ENCODE results near the gene GPR85. TPM values are rescaled to one million over a fixed set of nuclear protein-coding genes. Genes with fewer than 3 reads are reported as not detected.
"Not testable (repeated sequence)": the region's sequence is repeated elsewhere in the genome, so short reads cannot be mapped to it uniquely, and the experiment has no call there.

GPR85 gene
- total RNA-seq, 2 experiments from 2014 or later = not detected

DNA sequence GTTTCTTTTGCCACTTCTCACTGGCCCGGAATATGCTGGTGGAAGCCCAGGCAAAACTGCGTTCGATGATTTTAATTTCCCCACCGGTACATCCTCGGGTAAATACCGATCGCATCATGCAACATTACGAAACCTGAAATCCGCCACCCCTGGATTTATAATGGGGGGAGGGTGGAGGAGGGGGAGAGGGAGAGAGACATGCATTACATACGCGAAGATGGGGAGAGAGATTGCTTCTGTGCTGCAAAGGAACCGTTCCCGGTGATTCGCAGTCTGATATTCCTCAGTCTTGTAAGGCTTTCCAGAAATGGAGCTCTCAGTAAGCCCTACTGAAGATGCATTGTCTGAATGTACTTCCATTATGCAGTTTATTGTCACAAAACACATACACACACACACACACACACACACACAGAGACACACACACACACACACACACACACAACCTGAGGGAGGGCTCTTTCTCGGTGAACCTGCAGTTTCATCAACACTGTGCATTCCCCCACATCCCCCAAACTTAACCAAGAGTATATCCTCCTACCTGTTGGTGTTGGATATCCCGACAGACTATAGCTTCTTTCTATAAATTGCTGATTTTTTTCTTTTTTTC, 741 bp downstream of the GPR85 start:
- CTCF ChIA-PET = interaction anchor here (1.2 kb wide), 1 partner anchor 14 kb away, joined by 4 read pairs; no protein-coding TSS in a partner anchor
- POLR2A ChIA-PET = interaction anchor here (0.6 to 0.7 kb wide), 2 partner anchors 22 to 513 kb away, joined by 3 to 4 read pairs; no protein-coding TSS in a partner anchor

DNA sequence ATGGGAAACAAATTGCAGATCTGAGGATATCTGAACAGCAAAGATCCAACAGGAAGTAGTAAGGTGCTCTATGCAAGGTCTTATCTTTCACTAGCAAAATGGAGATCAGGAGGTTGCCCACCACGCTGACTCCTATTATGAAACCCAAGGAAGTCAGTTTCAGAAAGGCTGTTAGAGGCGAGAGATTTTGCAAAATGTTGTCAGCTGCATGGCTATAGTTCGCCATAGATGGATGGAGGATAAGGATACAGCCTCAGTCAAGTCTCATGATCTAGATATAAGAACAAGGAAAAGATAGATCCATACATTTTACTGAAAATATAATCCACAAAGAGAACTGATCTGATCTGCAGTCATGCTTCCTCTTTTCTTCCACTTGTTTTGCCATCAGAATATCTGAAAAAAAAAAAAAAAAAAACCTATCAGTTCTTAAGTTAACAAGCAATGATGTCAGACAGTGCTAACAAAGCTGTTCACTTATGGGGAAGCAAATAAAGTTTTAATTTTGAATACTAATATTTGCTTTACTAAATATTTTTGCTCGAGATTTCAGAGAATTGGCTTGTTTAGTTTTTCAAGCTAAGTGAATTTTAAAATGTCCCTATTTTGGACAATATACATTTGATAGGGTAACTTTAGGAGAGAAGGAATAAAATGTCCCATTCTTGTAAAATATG, 2.0 kb downstream of the GPR85 start:
- POLR2A ChIA-PET = no interaction called here
- CTCF ChIA-PET = no interaction called here

DNA sequence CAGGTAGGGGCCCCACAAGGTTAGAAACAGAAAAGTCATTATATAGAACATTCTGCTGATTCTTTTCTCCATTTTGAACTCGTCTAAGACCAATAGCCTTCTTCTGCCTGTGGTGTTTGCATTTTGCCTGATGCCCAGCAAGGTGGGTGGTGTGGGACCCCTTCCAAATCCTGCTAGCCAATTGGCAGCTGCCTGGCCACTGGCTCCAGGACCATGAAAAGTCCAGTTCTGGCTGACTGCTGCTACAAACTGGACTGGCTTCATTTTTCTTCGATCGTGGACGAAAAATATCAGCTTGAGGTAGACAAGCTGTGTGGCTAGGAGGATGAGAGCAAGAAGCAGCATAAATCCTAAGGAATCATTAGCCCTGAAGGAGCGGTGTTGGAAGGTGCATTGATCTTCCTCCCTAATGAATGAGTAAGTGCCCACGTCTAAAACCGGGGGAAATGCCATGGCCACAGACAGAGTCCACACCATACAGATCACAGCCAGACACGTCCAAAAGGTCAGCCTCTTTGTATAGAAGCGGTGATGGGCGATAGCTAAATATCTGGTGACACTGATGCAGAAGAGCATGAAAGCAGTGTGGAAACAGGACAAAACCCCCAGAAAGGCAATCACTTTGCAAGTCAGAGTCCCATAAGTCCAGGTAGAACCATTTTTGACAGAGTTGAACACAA, 2.7 kb downstream of the GPR85 start:
- CTCF ChIA-PET = no interaction called here
- POLR2A ChIA-PET = no interaction called here

DNA sequence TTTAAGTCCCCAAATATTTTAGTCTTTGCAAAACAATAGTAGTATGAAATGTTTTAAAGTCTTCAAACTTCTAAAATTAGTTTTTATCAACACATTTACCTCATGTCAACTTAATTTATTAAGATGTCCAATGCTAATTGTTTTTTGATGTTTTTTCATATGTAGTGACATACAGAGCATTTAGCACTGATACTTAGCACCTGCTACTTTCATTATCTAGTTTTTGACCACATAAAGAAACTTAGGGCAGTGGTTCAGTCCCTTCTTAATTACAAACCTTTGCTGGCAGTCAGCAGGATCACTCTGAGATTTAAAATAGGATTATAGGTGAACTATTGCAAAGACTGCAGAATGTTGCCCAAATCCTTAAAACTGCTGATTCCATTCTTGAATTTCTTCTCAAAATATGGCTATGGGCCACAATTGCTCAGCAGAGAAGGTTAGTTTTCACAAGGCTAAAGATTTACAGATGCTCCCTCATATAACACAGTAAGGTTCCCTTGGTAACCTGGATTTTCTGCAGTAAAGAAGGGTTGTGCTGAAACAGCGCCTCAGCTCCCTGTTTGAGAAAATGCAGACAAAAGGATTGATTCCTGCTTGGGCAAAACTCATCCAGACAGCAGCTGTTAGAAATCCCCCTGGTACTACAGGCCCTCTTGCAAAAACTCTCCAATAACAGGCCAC, 3.4 kb downstream of the GPR85 start:
- POLR2A ChIA-PET = no interaction called here
- CTCF ChIA-PET = no interaction called here

DNA sequence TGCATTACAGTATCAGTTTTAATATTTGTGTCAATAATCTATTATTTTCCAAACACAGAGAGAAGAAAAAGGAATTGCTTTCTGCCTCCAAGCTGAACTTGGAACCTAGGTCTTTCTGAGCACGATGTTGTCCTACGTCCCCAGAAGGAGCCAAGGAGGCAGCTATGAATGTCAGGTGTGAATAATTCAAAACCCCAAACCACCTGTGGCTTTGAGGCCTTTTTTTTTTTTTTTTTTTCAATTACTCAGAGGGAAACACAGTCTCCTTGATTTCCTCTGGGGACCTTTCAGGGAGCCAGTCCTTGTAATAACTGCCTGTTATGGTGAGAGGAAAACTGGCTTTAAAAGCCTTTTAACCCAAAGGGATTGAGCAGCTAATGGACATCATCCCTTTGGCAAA, 8.3 kb downstream of the GPR85 start:
- ChIA-PET CTCF (no interaction called here), POLR2A (no interaction called here)

DNA sequence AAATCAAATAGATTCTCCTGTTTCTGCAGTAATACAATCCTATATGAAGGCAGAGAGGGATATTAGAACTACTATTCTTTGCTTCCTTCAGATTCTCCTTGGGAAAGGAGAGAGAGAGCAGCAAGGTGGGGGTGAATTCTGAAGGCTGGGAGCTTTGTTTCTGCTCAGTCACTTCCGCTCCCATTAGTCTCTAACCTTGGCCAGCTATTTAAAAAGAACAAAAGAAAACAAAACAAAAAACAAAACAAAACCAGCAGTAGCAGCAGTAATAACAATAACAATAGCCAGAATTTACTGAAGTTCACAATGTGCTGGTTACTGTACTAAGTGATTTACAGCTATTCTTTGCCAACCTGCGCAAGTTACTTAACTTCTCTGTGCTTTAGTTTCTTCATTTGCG, 9.9 kb downstream of the GPR85 start:
- ChIA-PET POLR2A (interaction anchor here (0.6 kb wide), 1 partner anchor 53 kb away, joined by 3 read pairs; no protein-coding TSS in a partner anchor), CTCF (no interaction called here)

DNA sequence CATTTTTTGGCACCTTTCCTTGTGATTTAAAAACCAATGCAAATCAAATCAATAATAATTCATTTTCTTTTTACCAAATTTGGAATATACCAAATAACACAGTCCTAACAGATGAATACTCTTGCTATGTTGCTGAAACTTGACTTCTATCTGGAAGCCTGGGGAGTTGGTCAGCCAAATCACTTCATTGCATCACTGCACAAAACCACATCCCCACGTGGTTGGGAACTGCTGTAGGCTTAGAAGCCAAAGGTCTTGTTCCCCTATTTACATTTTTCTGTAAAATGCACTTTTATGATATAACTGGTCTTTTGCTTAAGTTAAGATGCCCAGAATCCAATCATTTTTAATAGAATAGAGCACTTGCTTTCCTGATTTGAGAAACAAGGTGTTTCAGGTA, 15.2 kb downstream of the GPR85 start:
- CTCF ChIA-PET = no interaction called here
- POLR2A ChIA-PET = no interaction called here

DNA sequence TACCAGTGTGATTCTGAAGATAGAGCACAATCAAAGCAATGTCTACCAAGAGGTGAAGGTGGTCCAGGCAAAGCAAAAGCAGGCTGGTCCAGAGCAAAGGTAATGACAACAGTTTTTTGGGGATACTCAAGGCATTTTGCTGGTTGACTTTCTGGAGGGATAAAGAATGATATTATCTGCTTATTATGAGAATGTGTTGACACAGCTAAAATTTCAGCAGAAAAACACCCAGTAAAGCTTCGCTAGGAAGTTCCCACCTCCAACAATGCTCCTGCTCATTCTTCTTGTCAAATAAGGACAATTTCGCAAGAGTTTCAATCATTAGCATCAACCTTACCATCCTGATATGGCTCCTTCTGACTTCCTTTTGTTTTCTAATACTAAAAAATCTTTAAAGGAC, 24.1 kb downstream of the GPR85 start:
- CTCF ChIA-PET = no interaction called here
- POLR2A ChIA-PET = no interaction called here

DNA sequence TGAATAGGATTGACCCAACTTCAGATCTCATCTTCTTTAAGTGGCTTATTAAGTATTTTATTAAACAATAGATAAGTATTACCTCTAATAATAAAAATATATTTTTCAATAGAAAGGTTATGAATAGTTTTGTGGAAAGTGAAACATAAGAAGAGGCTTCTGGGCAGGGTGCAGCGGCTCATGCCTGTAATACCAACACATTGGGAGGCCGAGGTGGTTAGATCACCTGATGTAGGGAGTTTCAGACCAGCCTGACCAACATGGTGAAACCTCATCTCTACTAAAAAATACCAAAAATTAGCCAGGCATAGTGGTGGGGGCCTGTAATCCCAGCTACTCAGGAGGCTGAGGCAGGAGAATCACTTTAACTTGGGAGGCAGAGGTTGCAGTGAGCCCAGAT, 26.5 kb downstream of the GPR85 start:
- CTCF ChIA-PET = no interaction called here
- POLR2A ChIA-PET = no interaction called here

DNA sequence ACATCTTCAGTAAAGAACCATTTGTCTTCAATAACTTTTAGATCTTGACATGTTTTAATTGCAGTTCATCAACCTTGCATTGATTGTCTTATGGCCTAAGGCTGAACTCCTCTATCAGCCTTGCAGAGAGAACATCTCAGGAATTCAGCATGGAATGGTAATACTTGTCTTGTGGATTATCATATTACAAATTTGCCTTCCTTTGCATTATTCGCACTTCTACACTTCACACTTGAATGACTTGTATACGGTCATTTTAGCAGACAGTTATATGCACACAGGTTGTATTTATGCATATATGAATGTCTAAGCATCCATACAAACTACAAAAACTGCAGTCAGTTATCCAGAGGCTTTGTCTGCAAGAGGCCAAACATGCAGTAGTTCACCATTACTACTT, 31.7 kb downstream of the GPR85 start:
- POLR2A ChIA-PET = no interaction called here

DNA sequence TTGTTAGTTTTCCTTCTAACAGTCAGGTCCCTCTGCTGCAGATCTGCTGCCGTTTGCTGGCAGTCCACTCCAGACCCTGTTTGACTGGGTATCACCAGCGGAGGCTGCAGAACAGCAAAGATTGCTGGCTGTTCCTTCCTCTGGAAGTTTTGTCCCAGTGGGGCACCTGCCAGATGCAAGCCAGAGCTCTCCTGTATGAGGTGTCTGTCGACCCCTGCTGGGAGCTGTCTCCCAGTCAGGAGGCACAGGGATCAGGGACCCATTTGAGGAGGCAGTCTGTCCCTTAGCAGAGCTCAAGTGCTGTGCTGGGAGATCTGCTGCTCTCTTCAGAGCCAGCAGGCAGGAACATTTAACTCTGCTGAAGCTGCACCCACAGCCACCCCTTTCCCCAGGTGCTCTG, 32.4 kb downstream of the GPR85 start:
- CTCF ChIA-PET, POLR2A ChIA-PET: not testable (repeated sequence)

More for the DNA sequence above, 31.7 kb downstream of the GPR85 start:
- CTCF ChIA-PET = interaction anchor here (0.6 kb wide), 1 partner anchor 429 kb away, joined by 3 read pairs; no protein-coding TSS in a partner anchor

DNA sequence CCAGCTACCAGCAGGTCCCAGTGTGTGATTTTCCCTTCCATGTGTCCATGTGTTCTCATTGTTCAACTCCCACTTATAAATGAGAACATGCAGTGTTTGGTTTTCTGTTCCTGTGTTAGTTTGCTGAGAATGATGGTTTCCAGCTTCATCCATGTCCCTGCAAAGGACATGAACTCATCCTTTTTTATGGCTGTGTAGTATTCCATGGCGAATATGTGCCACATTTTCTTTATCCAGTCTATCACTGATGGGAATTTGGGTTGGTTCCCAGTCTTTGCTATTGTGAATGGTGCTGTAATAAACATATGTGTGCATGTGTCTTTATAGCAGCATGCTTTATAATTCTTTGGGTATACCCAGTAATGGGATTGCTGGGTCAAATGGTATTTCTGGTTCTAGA, 37.4 kb downstream of the GPR85 start:
- CTCF ChIA-PET, POLR2A ChIA-PET: not testable (repeated sequence)

DNA sequence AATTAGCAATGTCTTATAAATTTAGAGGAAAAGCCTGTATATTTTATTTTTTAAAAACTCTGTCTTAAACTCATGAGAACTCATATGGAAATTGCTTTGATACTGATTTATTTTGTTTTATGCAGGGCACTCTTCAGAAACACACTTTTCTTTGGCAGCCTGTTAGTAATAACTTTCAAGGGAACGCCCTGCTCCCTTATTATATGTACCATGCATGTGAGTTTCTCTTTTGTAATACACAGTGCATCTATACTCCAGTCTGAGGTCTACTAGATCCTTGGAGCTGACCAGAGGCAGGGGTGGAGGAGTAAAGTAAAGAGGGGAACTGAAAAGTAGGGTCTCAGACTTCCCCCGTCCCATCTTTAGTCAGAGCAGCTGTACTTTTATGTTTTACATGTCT, 40.2 kb downstream of the GPR85 start:
- POLR2A ChIA-PET = no interaction called here
- CTCF ChIA-PET = no interaction called here

DNA sequence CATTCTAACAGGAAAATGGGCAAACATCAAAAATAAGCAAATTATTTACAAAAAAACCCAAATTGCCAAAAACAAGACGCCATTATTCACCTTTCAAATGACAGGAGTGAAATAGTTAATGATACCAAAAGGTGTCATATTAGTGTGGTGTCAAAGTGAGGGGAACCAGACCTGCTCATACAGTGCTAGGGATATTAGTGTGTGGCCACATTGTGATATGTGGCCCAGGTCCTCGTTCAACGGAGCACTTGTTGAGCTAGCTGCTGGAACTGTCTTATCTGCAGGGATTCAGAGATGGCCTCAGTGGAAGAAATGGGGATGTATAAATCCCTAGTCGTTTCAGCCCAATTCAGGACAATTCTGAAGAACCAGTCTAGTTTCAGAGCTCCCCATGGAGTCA, 41.2 kb downstream of the GPR85 start:
- POLR2A ChIA-PET = no interaction called here
- CTCF ChIA-PET = no interaction called here

DNA sequence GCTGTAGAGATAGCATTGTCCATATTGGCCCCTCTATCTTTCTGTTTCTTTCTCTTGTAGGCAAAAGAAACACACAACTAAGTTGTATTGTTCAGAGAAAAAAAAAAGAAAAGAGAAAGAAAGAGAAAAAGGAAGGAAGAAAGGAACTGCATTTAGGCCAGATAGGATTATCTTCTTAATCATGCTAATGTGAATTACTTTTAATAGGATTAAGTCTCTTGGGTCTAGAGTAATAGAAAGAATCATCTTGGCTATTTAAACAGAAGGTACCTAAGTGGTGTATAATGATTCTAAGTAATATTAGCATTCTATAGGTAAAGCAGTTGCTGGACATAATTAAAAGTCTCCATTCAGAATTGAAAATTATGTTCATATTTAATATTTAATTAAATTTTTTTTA, 42.2 kb downstream of the GPR85 start:
- ChIA-PET POLR2A (no interaction called here), CTCF (no interaction called here)

DNA sequence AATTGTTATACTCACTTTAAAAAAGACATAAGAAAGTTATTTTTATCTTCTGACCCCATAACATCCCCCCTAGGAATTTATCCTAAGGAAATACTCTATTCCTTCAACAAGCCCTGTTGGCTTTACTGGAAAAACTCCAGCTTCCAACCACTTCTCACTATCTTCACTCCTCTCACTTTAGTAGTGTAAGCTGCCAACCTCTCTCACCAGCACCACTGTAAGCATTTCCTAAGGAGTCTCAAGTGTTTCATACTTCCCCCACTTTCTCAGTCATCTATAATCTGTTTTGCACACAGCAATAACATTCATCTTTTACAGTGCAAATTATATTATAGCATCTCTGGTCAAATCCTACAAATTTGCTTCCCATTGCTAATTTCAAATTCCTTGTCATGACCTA, 45.8 kb downstream of the GPR85 start:
- ChIA-PET CTCF (no interaction called here), POLR2A (no interaction called here)

DNA sequence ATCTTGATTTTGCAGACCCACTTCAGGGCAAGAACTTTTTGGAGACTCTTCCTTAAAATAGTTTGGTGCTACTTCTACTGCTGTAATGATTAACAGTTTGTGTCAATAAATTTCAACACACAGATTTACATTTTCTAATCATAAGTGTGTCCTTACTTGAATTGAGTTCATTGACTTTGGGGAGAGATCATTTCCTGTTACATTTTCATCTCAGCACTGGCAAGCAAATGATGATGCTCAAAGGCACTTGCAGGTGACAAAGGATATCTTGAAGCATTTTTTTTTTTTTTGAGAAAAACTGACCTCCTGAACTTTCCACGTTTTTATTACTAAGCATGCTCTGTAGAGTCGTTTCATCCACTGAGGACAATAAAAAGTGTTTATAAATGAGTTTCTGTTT, 52.7 kb downstream of the GPR85 start:
- POLR2A ChIA-PET = no interaction called here
- CTCF ChIA-PET = no interaction called here
